ENCODE data around the gene SORL1.

DNA sequence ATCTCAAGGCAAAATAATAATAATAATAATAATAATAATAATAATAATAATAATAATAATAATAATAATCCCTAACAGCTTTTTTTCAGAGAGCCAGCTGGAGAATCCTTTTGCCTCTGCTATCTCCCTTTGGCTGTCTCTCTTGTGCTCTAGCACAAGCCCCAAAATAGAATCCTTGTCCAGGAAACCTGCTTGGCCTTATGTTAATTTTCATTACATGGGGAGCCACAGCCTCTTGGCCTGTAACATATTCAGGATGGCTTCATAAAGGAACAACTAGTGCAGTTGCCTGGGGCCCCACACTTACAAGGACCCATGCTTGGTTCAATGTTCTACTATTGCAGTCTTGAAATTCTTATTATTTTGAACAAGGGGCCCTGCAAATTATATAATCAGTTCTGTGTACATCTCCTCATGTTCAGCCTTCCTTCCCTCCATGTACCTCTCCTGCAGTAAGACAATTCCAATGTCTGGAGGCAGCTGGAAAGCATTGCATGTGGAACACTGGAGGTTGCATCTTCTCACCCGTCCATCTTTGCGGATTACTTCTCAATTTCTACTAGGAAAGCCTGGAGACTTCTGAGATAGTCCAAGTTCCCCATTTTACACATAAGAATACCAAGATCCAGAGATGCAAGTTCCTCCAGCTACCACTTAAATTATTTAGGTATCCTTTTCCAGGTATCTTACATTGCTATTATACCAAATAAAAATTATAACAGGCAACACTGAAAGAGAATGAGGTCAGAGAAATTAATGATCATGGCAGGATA, 37.8 kb upstream of the SORL1 start:
- no peak for TF ChIP-seq POLR2AphosphoS5 (IDR thresholded peaks at IDR 0.05; ENCODE audit: low read depth, low read length)
- no peak for TF ChIP-seq TAF1 (IDR thresholded peaks at IDR 0.05; ENCODE audit: borderline replicate concordance, low read depth, low read length)
- no peak for TF ChIP-seq POLR2A (IDR thresholded peaks at IDR 0.05; ENCODE audit: low read depth, low read length)
